Dendritic cell treated with granulocyte-macrophage colony-stimulating factor and Interleukin-4, amounts not matched to agents 40 ng/mL and 50 ng/mL, for 4 days (primary cell): Measurements from ENCODE around the gene ZNF839.
A peak's percentile ranks its signal among the peaks of the same experiment; 100 is the strongest.

Experiments used
- H3K27ac Mint-ChIP-seq: one replicate; pipeline ENCODE4 v1.8.0; 2022; ENCODE audit warnings: mild to moderate bottlenecking, mixed read lengths
- H3K27me3 Mint-ChIP-seq: one replicate; pipeline ENCODE4 v1.8.0; 2022; ENCODE audit warnings: mild to moderate bottlenecking, mixed read lengths
- H3K36me3 Mint-ChIP-seq: one replicate; pipeline ENCODE4 v1.8.0; 2022; ENCODE audit warnings: low read depth, mixed read lengths
- H3K4me1 Mint-ChIP-seq: one replicate; pipeline ENCODE4 v1.8.0; 2022; ENCODE audit warnings: low read depth, mixed read lengths
- H3K4me3 Mint-ChIP-seq: one replicate; pipeline ENCODE4 v1.8.0; 2022; ENCODE audit warnings: mild to moderate bottlenecking, moderate library complexity, mixed read lengths
- H3K9me3 Mint-ChIP-seq: one replicate; pipeline ENCODE4 v1.8.0; 2022; ENCODE audit warnings: mixed read lengths
- intact Hi-C: fragments of 100-400 bp; cut with micrococcal nuclease; formaldehyde crosslinking; loops from one replicate; pipeline ENCODE4 v1.15.0; 2022

The ZNF839 gene

DNA sequence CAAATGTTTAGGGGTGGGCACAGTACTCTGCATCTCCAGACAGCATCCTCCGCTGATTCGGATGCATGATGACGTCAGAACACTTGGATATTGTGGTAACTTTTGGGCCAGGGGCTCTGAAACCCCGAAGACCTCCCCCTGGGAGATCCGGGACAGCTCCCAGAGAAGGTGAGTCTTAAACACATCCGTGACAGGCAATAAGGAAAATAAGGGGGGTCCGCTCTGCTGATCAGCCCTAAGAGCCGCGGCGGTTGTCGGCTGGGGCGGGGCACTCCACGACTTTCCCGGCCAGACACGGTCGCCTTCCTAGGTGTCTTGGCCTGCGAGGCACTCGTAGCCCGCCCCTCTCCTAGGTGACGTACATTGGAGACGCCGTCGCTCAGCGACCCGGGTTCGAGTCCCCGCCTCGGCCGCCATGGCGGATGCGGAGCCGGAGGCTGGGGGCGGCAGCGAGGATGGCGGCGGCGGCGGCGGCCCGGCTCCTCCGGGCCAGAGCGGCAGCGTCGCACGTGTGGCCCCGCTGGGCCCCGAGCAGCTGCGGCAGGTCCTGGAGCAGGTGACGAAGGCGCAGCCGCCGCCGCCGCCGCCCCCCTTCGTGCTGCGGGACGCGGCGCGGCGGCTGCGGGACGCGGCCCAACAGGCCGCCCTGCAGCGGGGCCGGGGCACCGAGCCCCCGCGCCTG, at the start of gene ZNF839:
Gene ZNF839 (plus strand): TSS at position 396 of the 682 bp plus-strand sequence. CDS start 20 bp downstream, at position 416.
- no peaks in the 10 kb centered on the region for H3K9me3 Mint-ChIP-seq
- intact Hi-C loops: loop anchor here (10.0 kb wide), 1 partner anchor 355 kb away; the partner anchor contains the start of gene DYNC1H1
- H3K27ac Mint-ChIP-seq: peak within 1 kb of the TSS; percentile 84
- H3K4me1 Mint-ChIP-seq: peaks cover 38% of the 10 kb centered on the region
- H3K4me3 Mint-ChIP-seq: peak within 1 kb of the TSS; percentile 90
- peaks cover 9% of the 10 kb centered on the region for H3K27me3 Mint-ChIP-seq
- peaks cover 6% of the 10 kb centered on the region for H3K36me3 Mint-ChIP-seq

DNA sequence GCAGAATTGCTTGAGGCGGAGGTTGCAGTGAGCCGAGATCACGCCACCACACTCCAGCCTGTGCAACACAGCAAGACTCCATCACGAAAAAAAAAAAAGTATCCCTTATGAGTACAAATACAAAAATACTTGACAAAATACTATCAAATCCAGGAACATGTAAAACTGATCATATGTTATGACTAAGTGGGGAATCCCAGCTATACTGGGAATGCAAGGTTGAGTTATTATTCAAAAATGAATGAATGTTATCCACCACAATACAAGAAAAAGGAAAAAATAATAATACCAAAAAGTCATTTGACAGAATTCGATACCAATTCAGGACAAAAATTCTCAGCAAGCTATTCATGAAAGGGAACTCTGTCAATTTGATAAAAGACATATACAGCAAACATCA, 47.2 kb upstream of the ZNF839 start:
- H3K27me3 Mint-ChIP-seq: no peaks in the 10 kb centered on the region
- no peaks in the 10 kb centered on the region for H3K36me3 Mint-ChIP-seq
- H3K4me1 Mint-ChIP-seq: no peaks in the 10 kb centered on the region
- no peak overlapping the region for H3K27ac Mint-ChIP-seq
- intact Hi-C loops: no loop called here
- H3K4me3 Mint-ChIP-seq: no peak overlapping the region
- no peaks in the 10 kb centered on the region for H3K9me3 Mint-ChIP-seq

DNA sequence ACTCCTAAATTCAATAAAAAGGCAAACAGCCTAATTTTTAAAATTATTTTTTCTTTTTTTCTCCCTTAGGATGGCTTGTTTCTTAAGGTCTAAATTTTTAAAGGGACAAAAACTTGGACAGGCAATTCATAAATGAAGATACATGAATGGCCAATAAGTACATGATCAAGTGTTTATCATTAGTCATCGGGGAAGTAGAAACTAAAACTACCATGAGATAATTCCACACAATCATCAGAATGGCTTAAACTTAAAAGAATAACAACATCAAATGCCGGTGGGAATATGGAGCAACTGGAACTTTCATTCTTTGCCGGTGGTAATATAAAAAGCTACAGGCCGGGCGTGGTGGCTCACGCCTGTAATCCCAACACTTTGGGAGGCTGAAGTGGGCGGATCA, 43.7 kb upstream of the ZNF839 start:
- Mint-ChIP-seq H3K27me3 (no peaks in the 10 kb centered on the region), H3K36me3 (no peaks in the 10 kb centered on the region), H3K4me1 (no peaks in the 10 kb centered on the region), H3K4me3 (no peak overlapping the region), H3K9me3 (no peaks in the 10 kb centered on the region), H3K27ac (no peak overlapping the region)
- intact Hi-C loops: no loop called here

DNA sequence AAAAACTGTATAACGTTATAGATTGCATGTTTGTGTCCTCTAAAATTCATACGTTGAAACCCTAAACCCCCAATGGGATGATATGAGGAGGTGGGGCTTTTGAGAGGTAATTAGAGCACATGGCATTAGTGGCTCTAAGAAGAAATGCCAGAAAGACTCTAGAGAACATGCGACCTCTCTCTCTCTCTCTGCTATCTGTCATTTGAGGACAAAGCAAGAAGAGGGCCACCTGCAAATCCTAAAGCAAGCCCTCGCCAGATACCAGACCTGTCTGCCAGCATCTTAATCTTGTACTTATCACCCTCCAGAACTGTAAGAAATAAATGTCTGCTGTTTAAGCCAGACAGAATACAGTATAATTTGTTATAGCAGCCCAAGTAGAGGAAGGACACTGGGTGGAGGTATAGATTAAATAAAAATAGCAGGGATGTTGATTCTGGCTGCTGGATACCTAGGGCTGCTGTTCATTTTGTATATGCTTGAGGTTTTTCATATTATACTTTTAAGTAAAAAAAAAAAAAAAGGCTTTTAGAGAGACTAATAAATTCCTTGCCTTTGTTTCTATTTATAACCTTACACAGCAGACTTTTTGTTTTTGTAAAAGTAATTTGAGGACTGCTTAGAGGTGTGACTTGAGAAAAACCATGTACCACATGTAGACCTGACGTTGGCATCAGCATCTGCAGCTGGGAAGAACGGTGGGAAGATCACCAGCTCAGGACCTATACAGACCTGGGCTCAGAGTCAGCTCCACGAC, 41.5 kb upstream of the ZNF839 start:
- H3K27me3 Mint-ChIP-seq: no peaks in the 10 kb centered on the region
- intact Hi-C loops: no loop called here

DNA sequence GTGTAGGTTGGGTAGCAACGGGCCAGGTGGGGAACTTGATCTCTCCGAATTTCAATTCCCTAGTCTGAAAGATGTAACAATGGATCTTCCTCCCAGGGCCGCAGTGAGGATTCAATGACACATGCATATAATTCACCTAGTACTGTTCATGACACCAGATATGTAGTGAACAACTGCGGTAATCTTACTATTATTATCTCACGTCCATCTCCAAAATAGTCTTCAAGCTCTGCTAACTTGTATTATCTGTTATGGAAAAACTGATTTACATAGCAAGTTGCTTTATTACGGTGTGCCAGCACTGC, 41.0 kb upstream of the ZNF839 start:
- no peaks in the 10 kb centered on the region for H3K27me3 Mint-ChIP-seq
- intact Hi-C loops: no loop called here
- no peak overlapping the region for H3K4me3 Mint-ChIP-seq
- H3K4me1 Mint-ChIP-seq: no peaks in the 10 kb centered on the region
- H3K9me3 Mint-ChIP-seq: no peaks in the 10 kb centered on the region
- H3K36me3 Mint-ChIP-seq: no peaks in the 10 kb centered on the region
- H3K27ac Mint-ChIP-seq: no peak overlapping the region

More for the DNA sequence above, 41.5 kb upstream of the ZNF839 start:
- Mint-ChIP-seq H3K9me3 (no peaks in the 10 kb centered on the region), H3K36me3 (no peaks in the 10 kb centered on the region), H3K27ac (no peak overlapping the region), H3K4me3 (no peak overlapping the region), H3K4me1 (no peaks in the 10 kb centered on the region)

DNA sequence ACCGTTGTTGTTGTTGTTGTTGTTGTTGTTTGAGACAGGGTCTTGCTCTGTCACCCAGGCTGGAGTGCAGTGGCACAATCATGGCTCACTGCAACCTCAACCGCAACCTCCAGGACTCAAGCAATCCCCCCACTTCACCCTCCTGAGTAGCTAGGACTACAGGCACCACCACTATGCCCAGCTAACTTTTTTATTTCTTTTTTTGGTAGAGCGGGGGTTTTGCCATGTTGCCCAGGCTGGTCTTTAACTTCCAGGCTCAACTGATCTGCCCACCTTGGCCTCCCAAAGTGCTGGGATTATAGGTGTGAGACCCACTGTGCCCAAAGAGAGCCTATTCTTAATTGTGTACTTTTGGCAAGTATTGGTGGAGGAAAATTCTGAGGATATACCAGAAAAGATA, 40.3 kb upstream of the ZNF839 start:
- intact Hi-C loops: no loop called here
- Mint-ChIP-seq H3K4me1 (no peaks in the 10 kb centered on the region), H3K9me3 (no peaks in the 10 kb centered on the region), H3K4me3 (no peak overlapping the region), H3K27ac (no peak overlapping the region), H3K27me3 (no peaks in the 10 kb centered on the region), H3K36me3 (no peaks in the 10 kb centered on the region)

DNA sequence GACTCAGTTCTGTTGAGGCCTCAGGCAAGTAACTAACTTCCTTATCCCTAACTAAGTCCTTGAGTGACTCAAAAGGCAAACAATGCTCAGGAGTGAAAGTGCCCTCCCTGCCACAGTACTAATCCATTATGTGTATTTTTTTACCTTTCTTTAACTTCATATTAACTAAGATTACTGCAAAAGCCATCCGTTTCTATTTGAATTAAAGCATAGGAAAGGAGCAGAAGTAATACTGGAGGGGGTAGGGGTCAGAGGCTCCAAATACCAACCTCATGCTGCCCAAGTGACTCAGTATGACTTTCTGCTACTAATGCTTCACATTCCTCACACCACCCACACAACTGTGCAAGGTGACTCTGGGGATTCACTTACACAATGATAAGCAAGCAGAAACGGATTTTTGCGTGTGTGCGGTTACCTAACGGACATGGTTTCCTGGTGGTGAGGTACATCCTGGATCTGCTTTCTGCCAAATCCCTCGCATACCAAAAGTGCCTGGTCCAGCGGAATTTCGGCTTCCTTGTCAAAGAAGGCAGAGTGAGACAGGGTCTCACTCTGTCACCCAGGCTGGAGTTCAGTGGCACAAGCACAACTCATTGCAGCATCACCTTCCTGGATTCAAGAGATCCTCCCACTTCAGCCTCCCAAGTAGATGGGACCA, 39.7 kb upstream of the ZNF839 start:
- Mint-ChIP-seq H3K4me1 (no peaks in the 10 kb centered on the region), H3K27ac (no peak overlapping the region), H3K36me3 (no peaks in the 10 kb centered on the region), H3K9me3 (no peaks in the 10 kb centered on the region), H3K4me3 (no peak overlapping the region), H3K27me3 (no peaks in the 10 kb centered on the region)
- intact Hi-C loops: no loop called here

DNA sequence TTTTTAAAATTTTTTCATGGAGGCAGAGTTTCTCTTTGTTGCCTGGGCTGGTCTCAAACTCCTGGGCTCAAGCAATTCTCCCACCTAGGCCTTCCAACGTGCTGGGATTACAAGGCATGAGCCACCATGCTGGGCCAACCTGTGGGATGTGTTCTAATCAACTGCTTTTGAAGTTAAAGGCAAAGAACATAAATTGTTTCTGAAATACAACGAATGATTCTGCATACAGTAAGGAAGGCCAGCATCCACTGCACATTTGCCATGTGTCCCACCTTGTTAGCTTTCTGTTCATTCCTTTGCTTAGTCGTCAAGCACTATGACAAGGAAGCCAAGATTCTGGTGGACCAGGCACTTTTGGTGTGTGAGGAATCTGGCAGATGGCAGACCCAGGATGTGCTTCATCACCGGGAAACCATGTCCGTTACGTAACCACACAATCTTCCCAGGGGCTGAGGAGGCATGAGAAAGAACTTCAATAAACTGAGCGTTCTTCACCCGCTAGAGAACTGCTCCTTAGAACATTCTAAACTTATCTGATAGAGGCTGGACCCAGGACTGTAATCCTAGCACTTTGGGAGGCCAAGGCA, 39.1 kb upstream of the ZNF839 start:
- Mint-ChIP-seq H3K4me1 (no peaks in the 10 kb centered on the region), H3K36me3 (no peaks in the 10 kb centered on the region), H3K9me3 (no peaks in the 10 kb centered on the region), H3K27ac (no peak overlapping the region), H3K27me3 (no peaks in the 10 kb centered on the region), H3K4me3 (no peak overlapping the region)
- intact Hi-C loops: no loop called here

DNA sequence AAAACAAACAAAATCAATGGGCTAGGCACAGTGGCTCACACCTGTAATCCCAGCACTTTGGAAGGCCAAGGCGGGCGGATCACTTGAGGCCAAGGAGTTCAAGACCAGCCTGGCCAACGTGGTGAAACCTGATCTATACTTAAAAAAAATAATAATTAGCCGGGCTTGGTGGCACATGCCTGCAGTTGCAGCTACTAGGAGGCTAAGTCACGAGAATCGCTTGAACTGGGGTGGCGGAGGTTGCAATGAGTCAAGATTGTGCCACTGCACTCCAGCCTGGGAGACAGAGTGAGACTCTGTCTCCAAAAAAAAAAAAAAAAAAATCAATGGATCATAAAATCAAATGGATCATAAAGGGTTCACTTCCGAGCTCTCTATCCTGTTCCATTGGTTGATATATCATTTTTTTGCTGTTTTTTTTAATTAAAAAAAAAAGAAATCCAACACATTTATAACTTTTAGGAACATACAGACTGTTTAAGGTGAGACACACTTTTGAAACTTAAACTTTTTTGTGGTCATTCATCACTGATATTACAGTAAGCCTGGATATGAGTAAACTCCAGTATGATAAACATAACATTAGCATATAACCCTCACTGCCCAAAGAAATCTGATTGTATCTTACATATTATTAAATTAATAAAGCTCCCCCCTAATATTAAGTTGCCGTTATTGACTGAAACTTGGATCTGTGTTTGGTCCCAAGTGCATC, 36.6 kb upstream of the ZNF839 start:
- intact Hi-C loops: no loop called here
- no peaks in the 10 kb centered on the region for H3K36me3 Mint-ChIP-seq
- H3K27me3 Mint-ChIP-seq: no peaks in the 10 kb centered on the region

DNA sequence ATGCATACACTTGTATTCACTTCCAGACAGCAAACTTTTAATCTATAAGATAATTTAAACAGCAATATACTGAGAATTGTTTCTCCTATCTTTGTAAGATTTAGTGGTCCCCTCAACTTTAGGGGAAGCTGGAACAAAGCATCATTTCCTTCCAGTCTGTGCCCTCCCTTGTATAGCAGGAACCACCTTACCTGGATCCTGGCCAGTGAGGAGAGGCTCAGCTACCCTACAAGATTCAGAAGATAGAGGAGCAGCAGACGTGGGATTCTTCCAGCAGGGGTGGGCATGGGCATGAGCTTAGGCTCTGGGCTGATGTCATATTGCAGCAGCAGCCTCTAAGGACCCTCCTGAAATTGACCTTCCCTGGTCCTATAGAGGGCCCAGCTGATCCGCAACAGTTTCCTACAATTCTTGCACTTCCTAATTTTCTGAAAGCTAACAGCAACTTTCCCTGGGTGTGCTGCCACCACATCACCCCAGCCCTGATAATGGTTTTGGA, 35.9 kb upstream of the ZNF839 start:
- Mint-ChIP-seq H3K9me3 (no peaks in the 10 kb centered on the region), H3K27me3 (no peaks in the 10 kb centered on the region), H3K4me1 (no peaks in the 10 kb centered on the region), H3K4me3 (no peak overlapping the region), H3K36me3 (no peaks in the 10 kb centered on the region), H3K27ac (no peak overlapping the region)
- intact Hi-C loops: no loop called here

More for the DNA sequence above, 36.6 kb upstream of the ZNF839 start:
- no peak overlapping the region for H3K4me3 Mint-ChIP-seq
- H3K9me3 Mint-ChIP-seq: no peaks in the 10 kb centered on the region
- H3K4me1 Mint-ChIP-seq: no peaks in the 10 kb centered on the region
- H3K27ac Mint-ChIP-seq: no peak overlapping the region

DNA sequence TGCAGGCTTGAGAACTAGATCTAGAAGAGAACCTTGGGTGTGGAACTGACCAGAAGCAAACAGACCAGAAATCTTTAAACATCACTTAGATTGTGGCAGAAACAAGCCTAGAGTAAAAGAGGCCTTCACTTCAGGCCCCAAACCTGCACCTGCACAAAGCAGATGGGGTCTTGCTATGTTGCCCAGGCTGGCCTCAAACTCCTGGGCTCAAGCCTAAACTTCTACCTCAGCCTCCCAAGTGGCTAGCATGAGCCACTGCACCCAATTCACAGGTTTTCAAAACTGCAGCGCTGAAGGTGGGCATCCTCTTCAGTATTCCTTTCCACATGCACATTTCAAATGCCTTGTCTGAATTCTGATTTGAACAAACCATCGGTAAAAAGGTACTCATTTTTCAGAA, 34.4 kb upstream of the ZNF839 start:
- Mint-ChIP-seq H3K4me1 (no peaks in the 10 kb centered on the region), H3K27me3 (no peaks in the 10 kb centered on the region), H3K4me3 (no peak overlapping the region), H3K36me3 (no peaks in the 10 kb centered on the region), H3K27ac (no peak overlapping the region), H3K9me3 (no peaks in the 10 kb centered on the region)
- intact Hi-C loops: no loop called here

DNA sequence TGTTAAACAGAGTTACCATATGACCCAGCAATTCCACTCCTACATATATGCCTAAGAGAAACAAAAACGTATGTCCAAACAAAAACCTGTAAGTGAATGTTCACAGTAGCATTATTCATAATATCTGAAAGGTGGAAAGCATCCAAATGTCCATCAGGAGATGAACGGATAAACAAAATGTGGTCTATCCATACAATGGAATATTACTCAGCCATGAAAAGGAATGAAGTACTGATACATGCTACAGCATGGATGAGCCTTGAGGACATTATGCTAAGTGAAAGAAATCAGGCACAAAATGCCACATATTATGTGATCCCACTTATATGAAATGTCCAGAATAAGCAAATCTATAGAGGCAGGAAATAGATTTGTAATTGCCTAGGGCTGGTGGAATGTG, 31.4 kb upstream of the ZNF839 start:
- Mint-ChIP-seq H3K9me3 (no peaks in the 10 kb centered on the region), H3K4me1 (no peaks in the 10 kb centered on the region), H3K27me3 (no peaks in the 10 kb centered on the region), H3K27ac (no peak overlapping the region), H3K4me3 (no peak overlapping the region), H3K36me3 (no peaks in the 10 kb centered on the region)
- intact Hi-C loops: no loop called here

DNA sequence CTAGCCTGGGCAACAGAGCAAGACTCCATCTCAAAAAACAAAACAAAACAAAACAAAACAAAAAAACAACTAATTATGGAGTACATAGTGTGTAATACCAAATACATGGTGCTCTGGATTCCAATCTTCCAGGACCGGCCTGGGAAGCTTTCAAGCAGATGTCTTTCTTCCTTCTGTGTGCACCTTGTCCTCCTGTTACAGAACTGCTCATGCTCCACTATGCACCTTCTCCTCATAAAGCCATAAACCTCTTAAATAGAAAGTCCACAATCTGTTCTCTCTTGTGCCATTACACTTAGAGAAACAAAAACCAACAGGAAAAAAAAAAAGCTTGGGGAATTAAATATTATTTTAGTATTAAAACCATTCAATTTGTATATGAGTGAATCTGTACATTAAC, 27.1 kb upstream of the ZNF839 start:
- no peaks in the 10 kb centered on the region for H3K36me3 Mint-ChIP-seq
- intact Hi-C loops: no loop called here

More for the DNA sequence above, 27.1 kb upstream of the ZNF839 start:
- Mint-ChIP-seq H3K27ac (no peak overlapping the region), H3K9me3 (no peaks in the 10 kb centered on the region), H3K4me3 (no peak overlapping the region), H3K4me1 (no peaks in the 10 kb centered on the region), H3K27me3 (no peaks in the 10 kb centered on the region)
